OCI-LY1 (cell line): ENCODE results near the gene DNAH1.

Experiments used
- EZH2 ChIP-seq: fragments of 200-600 bp; sonication (generic), shearing (Covaris generic); IDR thresholded peaks from 2 replicates; pipeline ENCODE4 v1.8.0; 2017; ENCODE audit warnings: borderline replicate concordance, mixed run types, mild to moderate bottlenecking, antibody characterized with exemption, low read length, moderate library complexity, mixed read lengths
- TF ChIP-seq, protein P1 (sequence below): fragments of 200-600 bp; sonication (generic), shearing (Covaris generic); IDR thresholded peaks from 2 replicates; pipeline ENCODE4 v1.5.1; 2017; ENCODE audit warnings: mild to moderate bottlenecking, antibody characterized with exemption, low read length, moderate library complexity, mixed read lengths

DNA sequence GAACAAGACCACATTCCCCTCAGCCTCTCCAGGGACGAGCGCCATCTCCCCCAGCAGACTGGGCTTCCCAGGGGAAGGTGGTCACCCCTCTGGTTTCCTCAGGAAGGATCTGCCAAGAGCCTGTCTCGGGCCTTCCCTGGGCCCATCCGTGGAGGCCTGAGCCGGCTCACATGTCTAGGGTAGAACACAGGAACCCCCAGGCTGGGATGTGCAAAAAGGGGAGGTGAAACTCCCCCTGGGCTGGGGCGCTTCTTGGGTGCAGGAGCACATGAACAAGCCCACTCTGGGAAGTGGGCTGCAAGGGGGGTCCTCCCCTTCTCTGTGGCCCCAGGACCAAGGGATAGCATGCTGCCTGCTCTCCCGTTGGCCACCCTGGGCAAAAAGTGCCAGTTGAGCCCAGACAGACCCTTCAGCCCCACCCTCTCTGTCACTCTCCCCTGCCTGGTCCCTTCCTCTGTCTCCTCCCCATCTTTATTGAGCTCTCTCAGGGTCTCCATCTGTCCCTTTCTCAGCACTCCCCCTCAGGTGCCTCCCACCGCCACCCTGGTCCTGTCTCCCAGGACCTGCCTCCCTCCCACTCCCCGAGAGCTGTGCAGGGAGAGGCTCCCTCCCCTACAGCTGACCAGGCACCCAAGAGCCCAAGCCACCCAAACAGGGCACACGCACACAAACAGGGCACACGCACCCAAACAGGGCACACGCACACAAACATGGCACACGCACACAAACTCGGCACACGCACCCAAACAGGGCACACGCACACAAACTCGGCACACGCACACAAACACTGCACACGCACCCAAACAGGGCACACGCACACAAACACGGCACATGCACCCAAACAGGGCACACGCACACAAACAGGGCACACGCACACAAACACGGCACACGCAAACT is 127.9 kb downstream of the DNAH1 start:
- TF ChIP-seq, protein P1, sequence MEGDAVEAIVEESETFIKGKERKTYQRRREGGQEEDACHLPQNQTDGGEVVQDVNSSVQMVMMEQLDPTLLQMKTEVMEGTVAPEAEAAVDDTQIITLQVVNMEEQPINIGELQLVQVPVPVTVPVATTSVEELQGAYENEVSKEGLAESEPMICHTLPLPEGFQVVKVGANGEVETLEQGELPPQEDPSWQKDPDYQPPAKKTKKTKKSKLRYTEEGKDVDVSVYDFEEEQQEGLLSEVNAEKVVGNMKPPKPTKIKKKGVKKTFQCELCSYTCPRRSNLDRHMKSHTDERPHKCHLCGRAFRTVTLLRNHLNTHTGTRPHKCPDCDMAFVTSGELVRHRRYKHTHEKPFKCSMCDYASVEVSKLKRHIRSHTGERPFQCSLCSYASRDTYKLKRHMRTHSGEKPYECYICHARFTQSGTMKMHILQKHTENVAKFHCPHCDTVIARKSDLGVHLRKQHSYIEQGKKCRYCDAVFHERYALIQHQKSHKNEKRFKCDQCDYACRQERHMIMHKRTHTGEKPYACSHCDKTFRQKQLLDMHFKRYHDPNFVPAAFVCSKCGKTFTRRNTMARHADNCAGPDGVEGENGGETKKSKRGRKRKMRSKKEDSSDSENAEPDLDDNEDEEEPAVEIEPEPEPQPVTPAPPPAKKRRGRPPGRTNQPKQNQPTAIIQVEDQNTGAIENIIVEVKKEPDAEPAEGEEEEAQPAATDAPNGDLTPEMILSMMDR, result no peak
- no peak for TF ChIP-seq EZH2
